Activated naive CD8-positive, alpha-beta T cell treated with anti-CD3 and anti-CD28 coated beads, Interleukin-2, amount 50 U/mL, for 16 hours (primary cell): ENCODE results near the gene CERS6.
"Not testable (repeated sequence)": the region's sequence is repeated elsewhere in the genome, so short reads cannot be mapped to it uniquely, and the experiment has no call there.

ENCODE experiments used
- DNase-seq: peaks from one replicate; pipeline ENCODE4 v3.0.0-alpha.2; 2020; ENCODE audit warnings: low read depth, low spot score

Gene CERS6

DNA sequence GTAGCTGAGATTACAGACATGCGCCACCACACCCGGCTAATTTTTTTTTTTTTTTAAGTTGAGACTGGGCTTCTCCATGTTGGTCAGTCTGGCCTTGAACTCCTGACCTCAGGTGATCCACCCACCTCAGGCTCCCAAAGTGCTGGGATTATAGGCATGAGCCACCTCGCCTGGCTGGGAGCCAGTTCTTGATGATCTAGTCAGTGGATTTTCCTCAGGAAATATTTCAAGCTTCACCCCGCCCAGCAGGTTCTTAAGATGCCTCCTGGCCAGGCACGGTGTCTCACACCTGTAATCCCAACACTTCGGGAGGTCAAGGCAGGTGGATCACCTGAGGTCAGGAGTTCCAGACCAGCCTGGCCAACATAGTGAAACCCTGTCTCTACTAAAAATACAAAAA is 312.3 kb downstream of the CERS6 start:
- DNase-seq = not testable (repeated sequence)

DNA sequence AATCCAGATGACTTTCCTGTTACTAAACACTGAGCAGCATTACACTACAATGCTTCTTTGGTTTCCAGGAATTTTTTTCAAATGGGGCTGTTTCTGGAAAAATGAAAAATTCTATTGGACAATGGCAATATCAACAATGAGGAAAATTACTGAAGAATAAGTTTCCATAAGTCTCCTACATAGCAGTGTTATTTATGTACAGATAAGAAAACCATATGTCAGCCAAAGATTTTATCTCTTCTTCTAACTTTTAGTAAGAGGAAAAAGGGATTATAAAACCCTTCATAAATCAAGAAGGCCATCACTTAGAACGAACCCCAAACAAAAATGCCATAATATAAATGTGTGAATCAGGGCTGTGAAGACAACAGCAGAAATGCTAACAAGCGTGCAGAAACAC is 314.7 kb downstream of the CERS6 start:
- DNase-seq = no peak

DNA sequence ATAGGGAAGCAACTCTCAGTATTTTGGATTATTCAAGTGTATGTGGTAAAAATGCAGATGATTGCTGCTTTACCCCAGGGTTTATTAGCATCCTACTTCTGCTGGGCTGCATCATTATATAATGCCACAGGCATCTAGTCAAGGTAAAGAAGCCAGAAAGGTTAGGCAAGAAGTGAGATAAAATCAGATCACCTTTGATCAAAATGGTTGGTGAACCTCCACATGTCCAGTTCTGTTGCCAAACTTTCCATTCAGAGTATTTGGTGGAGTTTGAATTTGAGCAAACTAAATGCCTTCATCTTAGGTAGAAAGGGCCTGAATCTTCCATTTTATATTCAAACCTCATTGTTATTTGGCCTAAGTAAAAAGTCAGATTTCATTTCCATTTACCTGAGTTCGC is 316.6 kb downstream of the CERS6 start:
- no peak for DNase-seq

DNA sequence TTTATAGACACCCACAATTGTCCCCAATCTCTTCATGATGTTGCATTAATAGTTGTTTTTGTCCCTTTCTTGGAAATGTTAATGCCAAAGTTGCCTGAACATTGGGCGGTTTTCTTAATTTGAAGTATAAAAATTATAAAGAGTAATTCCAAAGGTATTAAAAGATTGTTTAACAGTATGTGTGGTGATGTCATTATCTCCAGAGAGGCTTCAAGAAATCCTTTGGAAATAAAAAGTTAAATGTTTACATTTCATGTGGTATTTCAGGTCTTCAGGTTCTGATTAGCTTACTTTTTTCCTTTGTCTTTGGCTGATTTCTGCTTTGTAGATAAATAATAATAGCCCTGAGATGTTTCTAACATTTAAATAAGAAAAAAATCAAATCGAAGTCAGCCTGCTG is 317.1 kb downstream of the CERS6 start:
- DNase-seq = no peak

DNA sequence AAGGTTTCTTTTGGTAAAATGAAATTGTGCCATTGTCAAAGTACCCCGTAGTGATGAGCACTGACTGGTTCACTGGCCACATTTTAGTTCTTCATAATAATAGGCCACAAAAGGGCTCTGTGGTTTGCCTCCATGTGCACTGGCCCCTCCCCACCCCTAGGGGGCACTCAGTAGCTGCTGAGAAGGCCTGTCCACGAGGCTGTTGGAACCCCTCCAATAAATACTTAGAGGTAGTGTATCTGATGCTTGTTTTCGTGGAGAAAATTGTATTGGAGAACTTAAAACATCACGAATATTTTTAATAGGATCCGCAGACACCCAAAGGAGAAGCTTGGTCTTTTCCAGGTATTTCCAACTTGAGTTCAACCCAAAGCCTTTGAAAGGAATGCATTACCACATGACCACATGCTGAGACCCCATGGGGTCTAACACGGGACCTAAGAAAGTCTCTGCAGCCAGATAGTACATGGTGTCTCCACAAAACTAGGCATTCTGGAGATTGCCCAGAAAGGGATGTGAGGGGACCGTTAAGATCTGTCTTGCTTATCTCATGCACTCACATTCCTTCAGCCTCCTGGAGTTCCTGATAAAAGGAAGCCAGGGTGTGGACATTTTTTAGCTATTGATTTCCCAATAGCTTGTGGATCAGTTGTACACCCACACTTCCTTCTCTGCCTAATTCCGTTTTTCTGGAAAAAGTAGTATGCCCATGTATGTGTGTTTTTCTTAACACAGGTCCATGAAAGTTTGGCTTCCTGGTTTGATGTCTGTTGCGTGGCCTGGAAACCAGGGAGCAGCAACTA is 317.8 kb downstream of the CERS6 start:
- DNase-seq = no peak

DNA sequence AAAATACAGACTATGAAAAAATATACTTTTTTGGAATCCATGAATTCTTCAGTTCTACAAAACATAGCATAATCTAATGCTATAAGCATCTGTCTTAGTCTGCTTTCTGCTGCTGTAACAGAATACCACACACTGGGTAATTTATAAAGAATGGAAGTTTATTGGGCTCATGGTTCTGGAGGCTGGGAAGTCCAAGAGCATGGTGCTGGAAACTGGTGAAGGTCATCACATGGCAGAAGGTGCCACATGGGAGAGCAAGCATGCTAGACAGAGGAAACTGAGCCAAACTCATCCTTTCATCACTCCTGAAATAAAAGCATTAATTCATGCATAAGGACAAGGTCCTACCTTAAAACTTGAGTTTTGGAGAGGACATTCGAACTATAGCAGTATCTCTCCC is 319.8 kb downstream of the CERS6 start:
- no peak for DNase-seq

DNA sequence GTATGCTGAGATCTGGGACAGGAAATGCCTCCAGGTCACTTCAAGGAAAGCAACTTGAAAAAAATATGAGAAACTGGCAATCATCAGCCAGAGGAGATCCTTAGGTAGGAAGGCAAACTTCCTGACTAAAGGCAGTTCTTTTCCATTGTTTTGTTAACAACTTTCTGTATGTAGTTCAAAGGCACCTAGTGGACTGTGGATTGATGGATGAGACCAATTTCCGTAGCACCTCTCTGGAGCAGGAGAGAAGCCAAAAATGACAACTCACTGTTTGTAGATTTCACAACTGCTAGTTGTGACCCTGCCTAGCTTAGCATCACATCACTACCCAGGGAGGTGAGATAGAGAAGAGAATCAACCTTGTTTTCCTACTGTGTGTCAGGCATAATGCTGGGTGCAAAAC is 324.6 kb downstream of the CERS6 start:
- DNase-seq = no peak

DNA sequence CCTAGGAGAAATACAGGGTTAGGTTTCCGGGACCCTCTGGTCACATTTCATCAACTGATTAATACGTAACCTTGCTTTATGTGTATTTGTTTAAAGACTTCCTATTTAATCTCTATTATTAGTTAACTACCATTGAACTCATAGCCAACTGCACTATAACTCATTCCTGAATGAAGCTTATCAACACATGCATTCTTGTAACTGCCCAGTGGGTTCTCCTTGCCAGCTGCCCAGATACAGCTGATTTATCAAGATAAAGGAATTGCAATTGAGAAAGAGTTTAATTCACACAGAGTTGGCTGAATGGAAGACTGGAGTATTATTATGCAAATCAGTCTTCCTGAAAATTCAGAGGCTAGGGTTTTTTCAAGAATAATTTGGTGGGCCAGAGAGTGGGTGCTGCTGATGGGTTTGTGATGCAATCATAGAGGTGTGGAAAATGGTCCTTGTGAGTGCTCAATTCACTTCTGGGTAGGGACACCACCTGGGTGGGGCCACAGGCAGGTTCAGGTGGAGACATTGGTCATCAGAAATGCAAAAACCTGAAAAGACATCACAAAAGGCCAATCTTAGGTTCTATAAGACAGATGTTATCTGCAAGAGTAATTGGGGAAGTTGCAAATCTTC is 325.2 kb downstream of the CERS6 start:
- DNase-seq = no peak

DNA sequence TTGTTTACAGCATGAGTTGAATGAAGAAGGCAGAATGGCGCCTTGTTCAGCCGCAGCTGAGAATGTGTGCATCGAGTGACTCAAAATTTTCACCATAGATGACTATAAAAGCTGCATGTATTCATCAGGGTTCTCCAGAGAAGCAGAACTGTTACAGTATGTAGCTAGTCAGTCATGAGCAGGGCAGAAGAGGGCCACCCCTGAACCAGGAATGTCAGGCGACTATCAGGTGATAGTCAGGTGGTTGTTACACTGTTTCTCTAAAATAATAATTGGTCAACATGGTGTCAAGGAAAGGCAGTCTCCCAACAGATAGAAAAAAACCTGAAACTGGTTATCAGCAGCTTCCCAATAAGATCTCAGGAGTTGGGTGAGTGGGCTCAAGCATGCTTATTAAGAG is 326.2 kb downstream of the CERS6 start:
- no peak for DNase-seq

DNA sequence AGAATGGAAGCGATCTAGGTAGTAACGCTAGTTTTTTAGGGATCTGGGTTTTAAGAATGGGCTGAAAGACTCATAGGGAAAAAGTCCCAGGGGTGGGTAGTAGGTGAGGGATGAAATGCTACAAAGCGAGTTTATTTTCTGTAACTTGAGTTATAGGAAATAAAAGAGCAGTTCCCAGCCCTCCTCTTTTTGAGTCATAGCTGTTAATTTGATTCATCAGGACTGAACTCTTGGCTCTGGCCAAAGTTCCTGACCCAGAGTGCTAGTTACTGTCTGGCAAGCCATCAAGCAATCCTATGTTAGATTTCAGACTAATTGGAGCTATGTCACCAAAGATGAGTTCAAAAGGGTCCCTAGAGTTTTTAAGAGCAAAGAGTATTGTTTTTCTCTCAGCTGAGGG is 328.9 kb downstream of the CERS6 start:
- no peak for DNase-seq

DNA sequence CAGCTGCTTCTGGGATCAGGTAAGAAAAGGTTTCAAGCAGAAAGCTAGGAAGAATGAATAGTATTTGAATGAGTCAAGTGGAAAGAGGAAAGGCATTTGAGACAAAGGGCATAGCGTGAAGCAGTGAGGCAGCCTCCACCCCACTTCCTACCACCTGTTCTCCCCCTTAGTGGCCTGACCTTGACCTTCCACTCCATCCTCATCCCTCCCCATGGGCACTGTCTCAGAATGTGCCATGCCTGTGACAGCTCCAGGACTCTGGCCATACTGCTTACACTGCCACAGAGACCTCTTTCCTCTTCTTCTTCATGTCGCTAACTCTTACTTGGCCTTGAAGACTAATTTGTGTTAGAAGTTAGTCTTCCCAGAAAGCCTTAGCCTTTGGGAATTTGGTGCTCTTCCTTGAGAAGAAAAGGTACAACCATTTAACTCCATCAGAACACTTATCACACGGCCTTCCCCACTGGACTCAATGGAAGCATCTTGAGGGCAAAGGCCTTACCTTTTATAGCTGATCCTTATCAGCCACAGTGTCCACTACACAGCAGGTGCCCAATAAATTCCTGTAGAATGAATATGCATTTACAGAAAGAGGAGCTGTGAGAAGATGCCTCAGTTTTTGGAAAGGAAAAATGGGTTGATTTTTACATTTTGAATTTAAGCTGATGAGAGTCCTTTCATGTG is 331.2 kb downstream of the CERS6 start:
- DNase-seq = no peak

DNA sequence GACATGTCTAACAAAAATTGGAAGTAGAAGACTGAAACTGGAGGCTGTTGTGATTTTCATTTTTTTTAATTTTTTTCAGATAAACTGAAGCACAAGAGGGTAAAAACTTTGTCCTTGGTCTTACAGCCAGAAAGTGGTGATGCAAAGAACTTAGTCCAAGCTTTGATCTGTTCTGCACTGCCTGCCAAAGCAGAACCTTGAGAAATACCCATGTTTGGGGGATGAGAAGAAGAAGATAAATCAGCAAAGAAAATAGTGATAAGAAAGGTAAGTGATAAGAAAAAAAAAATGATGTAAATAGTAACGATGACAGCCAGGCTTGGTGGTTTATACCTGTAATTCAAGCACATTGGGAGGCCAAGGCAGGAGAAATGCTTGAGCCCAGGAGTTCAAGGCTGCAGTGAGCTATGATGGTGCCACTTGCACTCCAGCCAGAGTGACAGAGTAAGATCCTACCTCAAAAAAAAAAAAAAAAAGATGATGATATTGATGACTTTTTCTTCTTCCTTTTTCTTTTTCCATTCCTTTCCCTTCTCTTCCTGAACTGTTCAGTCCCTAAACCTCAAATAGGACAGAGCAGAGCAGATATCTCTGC is 331.8 kb downstream of the CERS6 start:
- DNase-seq = no peak

DNA sequence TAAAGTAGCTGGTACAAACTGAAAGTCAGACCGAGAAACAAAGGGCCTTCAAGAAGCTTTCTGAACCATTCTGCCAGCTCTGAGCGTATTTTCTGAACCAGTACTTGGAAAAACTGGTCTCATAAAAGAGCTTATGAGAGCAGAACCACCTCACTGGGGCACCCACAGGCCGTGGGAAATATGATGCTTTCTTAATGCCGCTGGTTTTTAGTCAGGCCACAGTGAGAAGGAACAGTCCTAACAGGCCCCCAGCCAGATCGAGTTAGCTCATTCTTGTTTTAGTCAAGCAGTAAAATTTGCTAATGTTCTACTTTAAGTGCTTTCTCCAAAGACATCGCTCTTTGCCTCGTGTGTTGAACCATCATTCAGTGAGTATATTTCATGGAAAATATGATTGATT is 333.7 kb downstream of the CERS6 start:
- DNase-seq = no peak

DNA sequence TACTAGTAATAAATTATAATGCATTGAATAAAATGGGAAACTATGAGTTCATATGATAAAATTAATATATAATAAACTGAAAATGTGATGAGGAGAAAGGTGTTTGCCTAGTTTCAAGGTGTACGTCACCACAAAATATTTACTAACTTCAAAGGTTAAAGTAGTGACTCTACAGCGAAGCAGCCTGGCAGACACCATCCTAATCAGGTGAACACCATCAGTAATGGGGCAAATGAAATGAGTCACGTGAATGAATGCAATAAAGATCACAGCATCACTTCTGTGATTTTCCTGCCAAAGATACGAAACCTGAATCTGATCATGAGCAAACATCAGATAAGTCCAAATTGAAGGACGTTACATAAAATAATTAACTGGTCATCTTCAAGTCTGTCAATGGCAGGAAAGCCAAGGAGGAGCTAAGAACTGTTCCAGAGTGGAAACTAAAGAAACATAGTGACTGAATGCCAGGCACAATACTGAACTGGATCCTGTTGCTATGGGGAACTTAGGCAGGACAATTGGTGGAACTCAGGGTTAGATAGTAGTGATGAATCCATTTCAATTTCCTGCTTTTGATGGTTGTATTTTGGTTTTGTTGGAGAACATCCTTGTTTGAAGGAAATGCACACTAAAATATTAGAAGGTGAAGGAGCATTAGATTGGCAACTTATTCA is 334.3 kb downstream of the CERS6 start:
- DNase-seq = no peak

DNA sequence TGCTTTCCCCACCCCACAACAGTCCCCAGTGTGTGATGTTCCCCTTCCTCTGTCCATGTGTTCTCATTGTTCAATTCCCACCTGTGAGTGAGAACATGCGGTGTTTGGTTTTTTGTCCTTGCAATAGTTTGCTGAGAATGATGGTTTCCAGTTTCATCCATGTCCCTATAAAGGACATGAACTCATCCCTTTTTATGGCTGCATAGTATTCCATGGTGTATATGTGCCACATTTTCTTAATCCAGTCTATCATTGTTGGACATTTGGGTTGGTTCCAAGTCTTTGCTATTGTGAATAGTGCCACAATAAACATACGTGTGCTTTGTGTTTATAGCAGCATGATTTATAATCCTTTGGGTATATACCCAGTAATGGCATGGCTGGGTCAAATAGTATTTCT is 335.1 kb downstream of the CERS6 start:
- DNase-seq = not testable (repeated sequence)

DNA sequence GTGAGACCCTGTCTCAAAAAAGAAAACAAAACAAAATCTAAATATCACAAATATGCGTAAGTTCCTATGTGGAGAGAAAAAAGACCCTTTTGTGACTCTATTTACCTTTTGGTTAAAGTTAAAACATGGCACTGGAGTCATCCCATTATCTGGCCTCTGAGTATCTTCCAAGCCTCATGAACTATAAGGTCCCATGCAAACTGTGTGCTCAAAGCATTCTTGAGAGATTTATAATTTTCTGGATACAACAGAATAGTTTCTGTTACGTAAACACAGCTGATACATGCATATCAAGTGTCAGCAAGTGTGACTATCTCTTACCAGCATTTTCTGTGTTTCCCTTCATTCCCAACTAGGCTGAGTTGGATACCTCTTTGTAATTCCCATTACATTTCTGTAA is 337.5 kb downstream of the CERS6 start:
- no peak for DNase-seq

DNA sequence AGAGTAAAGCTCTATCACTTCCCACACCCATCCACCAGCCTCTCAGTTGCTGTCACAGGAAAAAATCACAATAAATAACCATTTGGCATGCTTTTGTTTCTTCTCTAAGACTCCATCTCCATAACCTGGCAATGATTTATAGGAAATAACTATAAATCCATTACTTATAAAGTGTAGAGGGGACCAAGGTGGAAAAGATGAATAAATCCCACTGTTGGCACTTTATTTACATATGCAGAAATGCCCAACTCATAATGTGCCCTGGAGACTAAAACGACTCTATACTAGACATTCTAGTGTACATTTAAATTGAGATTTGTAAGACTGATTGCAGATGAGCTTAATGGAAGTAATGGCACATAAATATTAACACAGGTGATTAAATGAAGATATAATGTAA is 338.9 kb downstream of the CERS6 start:
- no peak for DNase-seq

DNA sequence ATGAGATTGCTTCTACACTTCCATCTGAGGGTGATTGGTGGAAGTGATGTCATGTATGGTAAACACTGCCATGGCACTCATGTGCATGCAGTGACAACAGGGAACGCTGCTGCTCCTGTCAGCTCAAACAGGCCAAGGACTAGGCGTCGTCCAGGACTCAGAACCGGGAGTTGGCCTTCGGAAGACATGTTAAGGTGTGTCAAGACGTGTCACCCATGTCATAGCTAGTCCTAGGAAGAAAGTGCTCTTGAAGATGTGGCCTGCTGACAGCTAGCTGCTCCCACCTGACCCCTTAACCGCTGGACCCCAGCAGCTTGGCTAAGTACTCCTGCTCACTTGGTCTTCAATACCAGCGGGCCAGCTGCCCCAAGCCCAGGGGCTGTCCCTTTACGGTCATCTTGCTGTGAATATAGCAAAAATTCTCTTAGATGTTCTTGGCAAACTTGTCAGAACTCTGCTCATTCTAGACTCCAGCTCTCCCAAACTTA is 340.1 kb downstream of the CERS6 start:
- DNase-seq = no peak

DNA sequence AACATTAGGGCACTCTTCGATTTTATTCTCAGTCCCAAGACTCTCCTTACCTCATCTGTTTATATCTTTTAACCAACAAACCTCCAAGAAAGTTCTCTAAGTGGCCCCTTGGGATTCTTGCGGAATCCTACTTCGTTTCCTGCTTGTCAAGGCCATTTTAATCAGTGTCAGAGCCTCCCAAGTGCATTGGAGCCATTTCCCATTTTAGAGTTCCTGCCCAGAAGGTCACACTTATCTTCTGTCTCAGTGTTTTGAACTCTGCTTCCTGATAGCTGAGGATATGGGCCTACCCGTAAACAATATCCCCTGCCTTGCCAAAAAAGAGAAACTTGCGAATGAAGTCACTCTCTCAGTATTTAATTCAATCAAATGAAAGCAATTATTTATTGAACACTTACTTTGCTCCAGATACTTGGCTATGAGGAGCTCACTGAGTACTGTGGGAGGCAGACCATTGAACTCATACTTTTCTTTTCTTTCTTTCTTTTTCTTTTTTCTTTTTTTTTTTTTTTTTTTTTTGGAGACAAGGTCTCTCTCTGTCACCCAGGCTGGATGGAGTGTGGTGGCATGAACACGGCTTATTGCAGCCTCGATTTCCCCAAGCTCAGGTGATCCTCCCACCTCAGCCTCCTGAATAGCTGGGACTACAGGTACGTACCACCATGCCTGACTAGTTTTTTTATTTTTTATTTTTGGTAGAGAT is 340.7 kb downstream of the CERS6 start:
- DNase-seq = no peak

DNA sequence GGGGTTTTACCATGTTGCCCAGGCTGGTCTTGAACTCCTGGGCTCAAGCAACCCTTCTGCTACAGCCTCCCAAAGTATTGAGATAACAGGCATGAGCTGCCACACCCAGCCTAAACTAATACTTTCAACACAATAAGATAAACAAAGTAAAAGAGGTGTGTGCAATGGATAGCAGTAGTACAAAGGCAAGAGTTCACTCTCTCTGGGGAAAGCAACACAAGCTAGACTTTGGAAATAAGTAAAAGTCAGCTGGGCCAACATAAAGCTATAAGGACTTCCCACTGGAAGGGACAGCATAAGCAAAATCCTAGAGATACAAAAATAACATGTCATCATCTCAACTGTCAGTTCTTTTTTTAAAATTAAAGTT is 341.2 kb downstream of the CERS6 start:
- DNase-seq = no peak
